Measurements from ENCODE around the gene TIPARP. TPM values are rescaled to one million over a fixed set of nuclear protein-coding genes. Genes with fewer than 3 reads are reported as not detected.

The TIPARP gene
- total RNA-seq, 1 experiment from 2014 or later: 22.1 TPM

GRCh38 chr3:156635973-156636372, 38.4 kb upstream of the TIPARP start:
- TF ChIP-seq SIN3A (IDR thresholded peaks at IDR 0.05; ENCODE audit: borderline replicate concordance, insufficient read depth, low read depth, low read length): no peak
- no peak for TF ChIP-seq TCF7L2 (IDR thresholded peaks at IDR 0.05; ENCODE audit: low read depth, low read length)
- no peak for TF ChIP-seq REST (IDR thresholded peaks at IDR 0.05; ENCODE audit: insufficient read depth in 1 of 2, low read depth in 2 of 2, low read length in 1 of 2)
- no peak for TF ChIP-seq CTCF (IDR thresholded peaks at IDR 0.05)
- TF ChIP-seq POLR2AphosphoS5 (IDR thresholded peaks at IDR 0.05; ENCODE audit: low read depth, low read length): no peak
- H3K36me3 ChIP-seq (ENCODE audit: control insufficient read depth, insufficient read depth, low read length): no peaks in the 10 kb centered on the region
- in situ Hi-C loops (cut with HindIII; ENCODE audit: low pct_unique_long_range_greater_than_20kb, low sequenced_read_pairs) (no loop called here), intact Hi-C loops (cut with micrococcal nuclease; ENCODE audit: unreplicated experiment) (no loop called here)
- POLR2A ChIA-PET: no interaction called here
- no peaks in the 10 kb centered on the region for H3K4me1 ChIP-seq (ENCODE audit: control insufficient read depth, insufficient read depth, low read length)
- no peak for ATAC-seq
- no peaks in the 10 kb centered on the region; the same call in 1 of the 2 replicates for H3K27me3 ChIP-seq (ENCODE audit: control insufficient read depth, insufficient read depth, low read length)
- H3K4me3 ChIP-seq (ENCODE audit: low read depth in 2 of 2, low read length in 2 of 2): no peak overlapping the region
- no peaks in the 10 kb centered on the region for H3K9me3 ChIP-seq (ENCODE audit: control insufficient read depth, insufficient read depth, low read depth, low read length)
- DNase-seq (ENCODE audit: low read depth, low spot score): no peak
- BruUV-seq (replicated peaks): no TSS peak
- CTCF ChIA-PET: no interaction called here
- no peak overlapping the region for H3K27ac ChIP-seq (ENCODE audit: low read length)

GRCh38 chr3:156637480-156638022, 36.8 kb upstream of the TIPARP start:
- Histone ChIP-seq H3K4me1 (ENCODE audit: control insufficient read depth, insufficient read depth, low read length) (no peaks in the 10 kb centered on the region), H3K36me3 (ENCODE audit: control insufficient read depth, insufficient read depth, low read length) (no peaks in the 10 kb centered on the region), H3K9me3 (ENCODE audit: control insufficient read depth, insufficient read depth, low read depth, low read length) (no peaks in the 10 kb centered on the region), H3K4me3 (ENCODE audit: low read depth in 2 of 2, low read length in 2 of 2) (no peak overlapping the region), H3K27me3 (ENCODE audit: control insufficient read depth, insufficient read depth, low read length) (no peaks in the 10 kb centered on the region; the same call in 1 of the 2 replicates), H3K27ac (ENCODE audit: low read length) (no peak overlapping the region)
- ChIA-PET POLR2A (no interaction called here), CTCF (interaction anchor here (0.6 kb wide), 1 partner anchor 20 kb away, joined by 5 read pairs; no protein-coding TSS in a partner anchor)
- intact Hi-C loops (cut with micrococcal nuclease; ENCODE audit: unreplicated experiment) (no loop called here), in situ Hi-C loops (cut with HindIII; ENCODE audit: low pct_unique_long_range_greater_than_20kb, low sequenced_read_pairs) (no loop called here)
- TF ChIP-seq CTCF (IDR thresholded peaks at IDR 0.05): no peak
- TF ChIP-seq SIN3A (IDR thresholded peaks at IDR 0.05; ENCODE audit: borderline replicate concordance, insufficient read depth, low read depth, low read length): no peak
- TF ChIP-seq REST (IDR thresholded peaks at IDR 0.05; ENCODE audit: insufficient read depth in 1 of 2, low read depth in 2 of 2, low read length in 1 of 2): no peak
- TF ChIP-seq POLR2AphosphoS5 (IDR thresholded peaks at IDR 0.05; ENCODE audit: low read depth, low read length): no peak
- DNase-seq (ENCODE audit: low read depth, low spot score) (no peak), ATAC-seq (no peak)
- no TSS peak for BruUV-seq (replicated peaks)
